GM19023 (cell line): ENCODE data around the gene FBH1.
"Not testable (repeated sequence)": the region's sequence is repeated elsewhere in the genome, so short reads cannot be mapped to it uniquely, and the experiment has no call there.

Experiments
- ATAC-seq: cut with Tn5 transposase; IDR thresholded peaks from one replicate; pipeline ENCODE4 v1.9.1; 2021; ENCODE audit warnings: mild to moderate bottlenecking, moderate library complexity; ENCODE audit not compliant: unreplicated experiment

FBH1 gene

GRCh38 chr10:5873515-5873995, 16.5 kb upstream of the FBH1 start:
- ATAC-seq: peak; percentile 73

- no peak for ATAC-seq
Measured at GRCh38 chr10:5876181-5876768, 13.8 kb upstream of the FBH1 start.

- ATAC-seq: not testable (repeated sequence)
Measured at GRCh38 chr10:5877041-5877440, 13.0 kb upstream of the FBH1 start.

- ATAC-seq: no peak
Measured at GRCh38 chr10:5882961-5883360, 7.1 kb upstream of the FBH1 start.

- ATAC-seq: no peak
Measured at GRCh38 chr10:5885619-5886018, 4.4 kb upstream of the FBH1 start.

GRCh38 chr10:5887029-5887428, 3.0 kb upstream of the FBH1 start:
- no peak for ATAC-seq

- no peak for ATAC-seq
Measured at GRCh38 chr10:5887641-5888040, 2.4 kb upstream of the FBH1 start.

- ATAC-seq: no peak
Measured at GRCh38 chr10:5888351-5888750, 1.7 kb upstream of the FBH1 start.

- peak; percentile 34 for ATAC-seq
Measured at GRCh38 chr10:5888843-5889623, 1.0 kb upstream of the FBH1 start.

- peak; percentile 2 for ATAC-seq
Measured at GRCh38 chr10:5890452-5890915, 441 bp downstream of the FBH1 start.

GRCh38 chr10:5891009-5891408, 966 bp downstream of the FBH1 start:
- no peak for ATAC-seq

GRCh38 chr10:5892007-5892406, 2.0 kb downstream of the FBH1 start:
- no peak for ATAC-seq

GRCh38 chr10:5893321-5893720, 3.3 kb downstream of the FBH1 start:
- ATAC-seq: no peak

- no peak for ATAC-seq
Measured at GRCh38 chr10:5894403-5894802, 4.4 kb downstream of the FBH1 start.

GRCh38 chr10:5894873-5895272, 4.8 kb downstream of the FBH1 start:
- no peak for ATAC-seq

GRCh38 chr10:5895365-5895764, 5.3 kb downstream of the FBH1 start:
- peak; percentile 18 for ATAC-seq

GRCh38 chr10:5895804-5896203, 5.8 kb downstream of the FBH1 start:
- peak; percentile 81 for ATAC-seq

GRCh38 chr10:5896208-5897052, 6.4 kb downstream of the FBH1 start:
- ATAC-seq: peak; percentile 5

- no peak for ATAC-seq
Measured at GRCh38 chr10:5897053-5897340, 7.0 kb downstream of the FBH1 start.

- no peak for ATAC-seq
Measured at GRCh38 chr10:5897504-5897903, 7.5 kb downstream of the FBH1 start.

GRCh38 chr10:5898163-5898562, 8.1 kb downstream of the FBH1 start:
- ATAC-seq: no peak

- no peak for ATAC-seq
Measured at GRCh38 chr10:5900247-5900646, 10.2 kb downstream of the FBH1 start.
